Measurements from ENCODE around the gene MON2. TPM values are rescaled to one million over a fixed set of nuclear protein-coding genes. Genes with fewer than 3 reads are reported as not detected.

MON2 gene
- polyA plus RNA-seq, 2 donors: 10.4 to 10.5 TPM

DNA sequence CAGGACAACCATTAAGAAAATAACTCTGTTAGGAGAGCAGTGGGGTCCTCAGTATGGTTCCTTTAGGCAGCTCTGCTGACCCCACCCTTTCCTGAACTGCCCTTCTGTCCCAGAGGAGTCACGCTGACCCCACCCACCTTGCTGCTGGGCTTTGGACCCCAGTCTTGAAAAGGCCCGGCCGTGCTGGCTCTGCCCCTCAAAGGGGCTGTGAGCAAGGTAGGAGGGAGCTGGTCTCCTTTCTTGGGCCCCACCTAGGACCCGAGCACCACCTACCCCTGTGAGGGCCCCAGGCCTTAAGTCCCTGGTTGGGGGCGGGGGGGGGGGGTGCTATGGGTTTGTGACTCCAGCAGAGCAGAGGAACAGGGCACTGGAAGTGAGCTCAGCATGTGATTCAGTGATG is 171.1 kb downstream of the MON2 start:
- H3K4me3 ChIP-seq (ENCODE audit: low read depth in 1 of 2, low read length in 2 of 2): no peak overlapping the region
- no peak overlapping the region for H3K27ac ChIP-seq (ENCODE audit: low read depth in 2 of 2, low read length in 1 of 2)
- no peaks in the 10 kb centered on the region for H3K9me3 ChIP-seq (ENCODE audit: control insufficient read depth in 2 of 2, insufficient read depth in 1 of 2, low read depth in 1 of 2, low read length in 1 of 2)
- peaks cover 0 to under 1% of the 10 kb centered on the region in 2 donors for H3K4me1 ChIP-seq (ENCODE audit: control insufficient read depth in 2 of 2, insufficient read depth in 2 of 2, low read length in 1 of 2)
- H3K36me3 ChIP-seq (ENCODE audit: control insufficient read depth in 2 of 2, insufficient read depth in 2 of 2, low read length in 1 of 2): no peaks in the 10 kb centered on the region
- peaks cover 0 to under 1% of the 10 kb centered on the region in 2 donors for H3K27me3 ChIP-seq (ENCODE audit: control insufficient read depth in 1 of 2, insufficient read depth in 2 of 2, low read length in 2 of 2)
- WGBS, 2 donors: 78 to 83% methylated on average over 5 of the region's 5 CpGs

DNA sequence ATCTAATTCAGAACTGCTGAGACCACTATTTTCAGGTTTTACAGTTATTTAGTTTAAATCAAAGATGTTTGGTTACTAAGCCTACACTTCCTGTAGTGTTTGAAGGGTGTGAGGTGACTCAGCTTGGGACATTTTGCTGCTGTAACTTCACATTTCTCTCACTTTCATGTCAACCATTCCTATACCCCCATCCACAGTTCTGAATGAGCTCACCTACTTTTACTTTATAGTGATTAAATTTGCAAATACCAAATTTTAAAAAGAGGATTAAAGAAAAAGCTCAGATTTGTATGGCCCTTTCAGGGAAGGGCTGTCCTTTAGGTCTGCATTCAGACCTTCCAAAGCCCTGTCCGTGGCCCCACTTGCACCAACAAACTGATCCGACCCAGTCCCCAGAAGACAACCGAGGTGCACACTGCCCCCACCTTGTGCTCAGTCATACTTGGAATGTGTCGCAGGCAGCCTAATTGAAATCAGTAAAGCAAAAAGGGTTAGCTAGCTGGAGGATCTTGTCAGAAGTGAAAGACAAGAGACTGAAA is 174.4 kb downstream of the MON2 start:
- WGBS, 2 donors: 70 to 76% methylated on average over 4 of the region's 4 CpGs
- H3K4me1 ChIP-seq (ENCODE audit: control insufficient read depth in 2 of 2, insufficient read depth in 2 of 2, low read length in 1 of 2): no peaks in the 10 kb centered on the region
- no peaks in the 10 kb centered on the region for H3K27me3 ChIP-seq (ENCODE audit: control insufficient read depth in 1 of 2, insufficient read depth in 2 of 2, low read length in 2 of 2)
- H3K9me3 ChIP-seq (ENCODE audit: control insufficient read depth in 2 of 2, insufficient read depth in 1 of 2, low read depth in 1 of 2, low read length in 1 of 2): no peaks in the 10 kb centered on the region
- H3K36me3 ChIP-seq (ENCODE audit: control insufficient read depth in 2 of 2, insufficient read depth in 2 of 2, low read length in 1 of 2): no peaks in the 10 kb centered on the region
- no peak overlapping the region for H3K4me3 ChIP-seq (ENCODE audit: low read depth in 1 of 2, low read length in 2 of 2)
- no peak overlapping the region for H3K27ac ChIP-seq (ENCODE audit: low read depth in 2 of 2, low read length in 1 of 2)

DNA sequence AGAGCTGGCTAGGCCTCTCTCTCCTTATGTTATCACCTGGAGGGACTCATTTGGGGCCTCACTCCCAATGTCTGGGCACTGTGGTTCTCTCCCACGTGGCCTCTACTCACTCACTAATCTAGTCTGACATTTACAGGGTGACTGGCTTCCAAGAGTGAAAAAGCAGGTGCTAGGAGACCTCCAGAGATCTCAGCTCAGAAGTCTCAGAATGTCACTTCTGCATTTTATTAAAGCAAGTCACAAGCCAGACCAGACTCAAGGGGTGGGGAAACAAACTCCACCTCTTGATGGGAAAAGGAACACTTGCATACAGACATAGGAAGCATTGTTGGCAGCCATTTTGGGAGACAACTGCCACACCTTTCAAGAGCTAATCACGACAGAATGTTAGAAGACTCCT is 175.9 kb downstream of the MON2 start:
- WGBS, 2 donors: 82% methylated on average over 2 of the region's 2 CpGs
- Histone ChIP-seq H3K27ac (ENCODE audit: low read depth in 2 of 2, low read length in 1 of 2) (no peak overlapping the region), H3K9me3 (ENCODE audit: control insufficient read depth in 2 of 2, insufficient read depth in 1 of 2, low read depth in 1 of 2, low read length in 1 of 2) (no peaks in the 10 kb centered on the region), H3K4me1 (ENCODE audit: control insufficient read depth in 2 of 2, insufficient read depth in 2 of 2, low read length in 1 of 2) (no peaks in the 10 kb centered on the region), H3K4me3 (ENCODE audit: low read depth in 1 of 2, low read length in 2 of 2) (no peak overlapping the region), H3K27me3 (ENCODE audit: control insufficient read depth in 1 of 2, insufficient read depth in 2 of 2, low read length in 2 of 2) (no peaks in the 10 kb centered on the region), H3K36me3 (ENCODE audit: control insufficient read depth in 2 of 2, insufficient read depth in 2 of 2, low read length in 1 of 2) (no peaks in the 10 kb centered on the region)

DNA sequence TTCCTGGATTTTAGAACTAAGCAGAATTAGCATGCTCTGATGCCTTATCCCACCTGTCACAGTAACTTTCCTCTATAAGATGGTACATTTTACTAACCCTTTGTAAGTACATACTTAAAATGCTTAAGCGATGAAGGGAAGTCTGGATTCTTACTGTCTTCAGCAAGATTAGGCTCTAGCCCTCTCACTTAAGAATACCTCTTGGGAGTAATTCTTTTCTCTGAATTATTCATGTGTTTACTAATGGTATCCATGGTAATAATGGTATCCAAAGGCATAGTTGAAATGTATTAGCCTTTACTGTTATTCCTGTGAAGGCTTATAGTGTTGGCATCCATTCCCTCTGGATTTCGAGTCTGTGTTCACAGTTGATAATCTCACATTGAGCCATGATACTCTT is 176.9 kb downstream of the MON2 start:
- WGBS, 2 donors: 87 to 90% methylated on average over 2 of the region's 2 CpGs
- Histone ChIP-seq H3K36me3 (ENCODE audit: control insufficient read depth in 2 of 2, insufficient read depth in 2 of 2, low read length in 1 of 2) (no peaks in the 10 kb centered on the region), H3K9me3 (ENCODE audit: control insufficient read depth in 2 of 2, insufficient read depth in 1 of 2, low read depth in 1 of 2, low read length in 1 of 2) (no peaks in the 10 kb centered on the region), H3K27me3 (ENCODE audit: control insufficient read depth in 1 of 2, insufficient read depth in 2 of 2, low read length in 2 of 2) (no peaks in the 10 kb centered on the region), H3K27ac (ENCODE audit: low read depth in 2 of 2, low read length in 1 of 2) (no peak overlapping the region), H3K4me1 (ENCODE audit: control insufficient read depth in 2 of 2, insufficient read depth in 2 of 2, low read length in 1 of 2) (no peaks in the 10 kb centered on the region), H3K4me3 (ENCODE audit: low read depth in 1 of 2, low read length in 2 of 2) (no peak overlapping the region)

DNA sequence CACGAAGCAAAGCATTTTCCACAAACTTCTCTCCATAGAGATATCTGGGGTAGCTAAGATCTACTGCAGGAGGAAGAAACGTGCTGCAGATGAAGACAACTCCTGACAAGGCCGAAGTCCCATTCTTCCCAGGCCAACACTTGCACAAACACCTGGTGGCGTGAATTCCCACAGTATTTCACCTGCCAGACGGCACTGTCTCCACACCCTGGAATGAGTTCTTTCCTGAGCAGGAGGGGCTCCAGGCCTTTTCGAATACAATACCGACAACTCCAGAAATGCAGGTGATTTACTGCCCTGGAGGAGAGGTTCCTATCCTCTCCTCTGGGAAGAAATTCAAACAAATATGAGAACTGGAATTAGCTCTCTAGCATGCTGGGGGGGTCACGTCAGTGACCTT is 179.9 kb downstream of the MON2 start:
- H3K4me3 ChIP-seq (ENCODE audit: low read depth in 1 of 2, low read length in 2 of 2): no peak overlapping the region
- H3K27ac ChIP-seq (ENCODE audit: low read depth in 2 of 2, low read length in 1 of 2): no peak overlapping the region
- no peaks in the 10 kb centered on the region for H3K27me3 ChIP-seq (ENCODE audit: control insufficient read depth in 1 of 2, insufficient read depth in 2 of 2, low read length in 2 of 2)
- 95 to 96% methylated on average over 8 of the region's 8 CpGs for WGBS, 2 donors
- no peaks in the 10 kb centered on the region for H3K36me3 ChIP-seq (ENCODE audit: control insufficient read depth in 2 of 2, insufficient read depth in 2 of 2, low read length in 1 of 2)
- no peaks in the 10 kb centered on the region for H3K4me1 ChIP-seq (ENCODE audit: control insufficient read depth in 2 of 2, insufficient read depth in 2 of 2, low read length in 1 of 2)
- no peaks in the 10 kb centered on the region for H3K9me3 ChIP-seq (ENCODE audit: control insufficient read depth in 2 of 2, insufficient read depth in 1 of 2, low read depth in 1 of 2, low read length in 1 of 2)

DNA sequence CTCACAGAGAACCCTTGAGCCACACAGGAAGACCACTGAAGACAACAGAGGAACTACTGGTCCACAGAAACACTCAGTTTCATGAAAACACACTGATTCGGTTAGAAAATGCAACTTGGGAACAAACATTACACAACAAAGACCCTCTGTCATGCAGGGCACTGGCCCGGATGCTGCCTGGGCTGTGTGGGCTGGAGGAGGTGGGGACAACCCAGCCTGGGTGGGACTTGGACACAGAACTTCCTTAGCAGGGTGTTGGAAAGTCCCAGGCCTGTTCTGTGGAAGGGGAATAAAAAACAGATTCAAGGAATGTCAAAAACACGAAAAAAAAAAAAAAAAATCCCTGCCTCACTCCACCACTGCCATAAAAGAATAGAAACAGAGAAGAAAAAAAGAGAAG is 181.0 kb downstream of the MON2 start:
- 46 to 66% methylated on average over 3 of the region's 3 CpGs for WGBS, 2 donors
- Histone ChIP-seq H3K27me3 (ENCODE audit: control insufficient read depth in 1 of 2, insufficient read depth in 2 of 2, low read length in 2 of 2) (no peaks in the 10 kb centered on the region), H3K4me3 (ENCODE audit: low read depth in 1 of 2, low read length in 2 of 2) (no peak overlapping the region), H3K36me3 (ENCODE audit: control insufficient read depth in 2 of 2, insufficient read depth in 2 of 2, low read length in 1 of 2) (no peaks in the 10 kb centered on the region), H3K9me3 (ENCODE audit: control insufficient read depth in 2 of 2, insufficient read depth in 1 of 2, low read depth in 1 of 2, low read length in 1 of 2) (no peaks in the 10 kb centered on the region), H3K27ac (ENCODE audit: low read depth in 2 of 2, low read length in 1 of 2) (no peak overlapping the region), H3K4me1 (ENCODE audit: control insufficient read depth in 2 of 2, insufficient read depth in 2 of 2, low read length in 1 of 2) (no peaks in the 10 kb centered on the region)

DNA sequence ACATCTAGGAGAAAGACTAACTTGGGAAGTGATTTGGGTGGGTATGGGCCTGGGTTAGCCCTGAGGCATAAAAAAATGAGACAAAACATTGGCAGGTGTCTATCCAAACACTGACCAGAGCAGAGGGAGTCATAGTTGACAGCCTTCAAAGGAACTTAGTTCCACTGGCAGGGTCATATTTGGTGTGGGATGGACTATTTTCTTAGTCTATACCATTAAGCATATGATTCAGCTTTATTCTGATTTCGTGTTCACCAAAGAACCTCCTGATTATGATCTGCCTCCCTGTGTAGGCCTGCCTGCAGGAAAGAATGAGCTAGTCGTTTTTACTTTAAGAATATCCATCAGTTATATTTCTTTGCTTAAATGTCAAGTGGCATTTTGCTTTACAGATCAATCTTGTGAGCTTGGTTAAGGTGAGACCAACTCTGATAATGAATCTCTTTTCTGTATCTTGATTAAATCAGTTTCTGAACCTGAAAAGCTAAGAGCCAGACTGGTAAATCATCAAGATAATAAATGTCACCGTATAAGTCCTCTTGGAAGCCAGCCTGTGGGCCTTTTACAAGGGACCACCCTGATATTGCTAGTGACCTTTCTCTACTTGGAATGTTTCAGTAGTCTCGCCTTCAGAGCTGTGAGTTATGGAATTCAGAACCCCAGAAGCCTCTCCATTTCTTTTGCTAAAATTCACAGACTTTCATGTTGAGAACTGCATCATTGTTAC is 182.9 kb downstream of the MON2 start:
- Histone ChIP-seq H3K27ac (ENCODE audit: low read depth in 2 of 2, low read length in 1 of 2) (no peak overlapping the region), H3K27me3 (ENCODE audit: control insufficient read depth in 1 of 2, insufficient read depth in 2 of 2, low read length in 2 of 2) (no peaks in the 10 kb centered on the region), H3K4me3 (ENCODE audit: low read depth in 1 of 2, low read length in 2 of 2) (no peak overlapping the region), H3K4me1 (ENCODE audit: control insufficient read depth in 2 of 2, insufficient read depth in 2 of 2, low read length in 1 of 2) (no peaks in the 10 kb centered on the region), H3K9me3 (ENCODE audit: control insufficient read depth in 2 of 2, insufficient read depth in 1 of 2, low read depth in 1 of 2, low read length in 1 of 2) (no peaks in the 10 kb centered on the region), H3K36me3 (ENCODE audit: control insufficient read depth in 2 of 2, insufficient read depth in 2 of 2, low read length in 1 of 2) (no peaks in the 10 kb centered on the region)
- 69 to 72% methylated on average over 4 of the region's 4 CpGs for WGBS, 2 donors

Other genes with a start within 250 kb of the MON2 start
- gene USP15, start 206.4 kb upstream of the MON2 start, polyA plus RNA-seq: 10 to 100 TPM; 33.9 to 64.6 TPM